Liver (tissue), 9 donors: ENCODE results near the gene MTHFSD. TPM values are rescaled to one million over a fixed set of nuclear protein-coding genes. Genes with fewer than 3 reads are reported as not detected.

Experiments
- DNase-seq: peaks from one replicate; pipeline ENCODE4 v3.0.0-alpha.2; 2017; ENCODE audit warnings: low spot score
- H3K27ac ChIP-seq, 2 donors: one replicate each; pipeline ENCODE4 v1.7.0; 2013; ENCODE audit warnings: inconsistent platforms in 2 of 2, low read length in 2 of 2, control low read depth in 1 of 2, low read depth in 1 of 2, mild to moderate bottlenecking in 1 of 2
- H3K27me3 ChIP-seq, 4 donors: one replicate each; pipeline versions ENCODE4 v1.6.1 to v1.7.0; 2013; ENCODE audit warnings: low read length in 3 of 4, inconsistent platforms in 1 of 4, mild to moderate bottlenecking in 1 of 4, moderate library complexity in 1 of 4; ENCODE audit not compliant: control insufficient read depth in 4 of 4, insufficient read depth in 4 of 4
- H3K36me3 ChIP-seq, 4 donors: one replicate each; pipeline versions ENCODE4 v1.6.1 to v1.7.0; 2013; ENCODE audit warnings: low read length in 3 of 4, mild to moderate bottlenecking in 3 of 4, low read depth in 1 of 4, moderate library complexity in 1 of 4; ENCODE audit not compliant: control insufficient read depth in 4 of 4, insufficient read depth in 3 of 4
- H3K4me1 ChIP-seq, 4 donors: one replicate each; pipeline versions ENCODE4 v1.6.1 to v1.7.0; 2013; ENCODE audit warnings: low read length in 3 of 4, mild to moderate bottlenecking in 3 of 4, moderate library complexity in 1 of 4; ENCODE audit not compliant: control insufficient read depth in 4 of 4, insufficient read depth in 4 of 4
- H3K4me3 ChIP-seq, 3 donors: one replicate each; pipeline versions ENCODE4 v1.6.1 to v1.7.0; 2013; ENCODE audit warnings: low read length in 3 of 3, control low read depth in 1 of 3, low read depth in 1 of 3, mild to moderate bottlenecking in 1 of 3
- H3K9ac ChIP-seq, 2 donors: one replicate each; pipeline ENCODE4 v1.7.0; 2013; ENCODE audit warnings: low read length in 2 of 2, mild to moderate bottlenecking in 2 of 2, moderate library complexity in 2 of 2, control low read depth in 1 of 2, low read depth in 1 of 2
- H3K9me3 ChIP-seq, 4 donors: one replicate each; pipeline versions ENCODE4 v1.6.1 to v1.7.0; 2013; ENCODE audit warnings: low read length in 3 of 4; ENCODE audit not compliant: control insufficient read depth in 4 of 4
- EGR1 ChIP-seq, 2 donors: IDR thresholded peaks; 2 replicates each; pipeline ENCODE4 v1.6.1; 2016 to 2018; ENCODE audit warnings: antibody characterized with exemption in 2 of 2, low read depth in 2 of 2
- FOXA2 ChIP-seq: IDR thresholded peaks from 2 replicates; pipeline ENCODE4 v1.6.1; 2016; ENCODE audit warnings: antibody characterized with exemption
- GABPA ChIP-seq, 2 donors: IDR thresholded peaks in 1 of 2; conservative IDR thresholded peaks in 1 of 2; 2 replicates each; pipeline ENCODE4 v1.6.1; 2016; ENCODE audit warnings: antibody characterized with exemption in 2 of 2, mild to moderate bottlenecking in 1 of 2, moderate library complexity in 1 of 2
- HNF4A ChIP-seq, 2 donors: conservative IDR thresholded peaks; 2 replicates each; pipeline ENCODE4 v1.6.1; 2016; ENCODE audit warnings: antibody characterized with exemption in 2 of 2, mild to moderate bottlenecking in 2 of 2
- HNF4G ChIP-seq: IDR thresholded peaks from 2 replicates; pipeline ENCODE4 v1.6.1; 2016; ENCODE audit warnings: antibody characterized with exemption
- JUND ChIP-seq, 2 donors: IDR thresholded peaks; 2 replicates each; pipeline ENCODE4 v1.6.1; 2016; ENCODE audit warnings: antibody characterized with exemption in 2 of 2
- NR2F2 ChIP-seq: IDR thresholded peaks from 2 replicates; pipeline ENCODE4 v1.6.1; 2016; ENCODE audit warnings: antibody characterized with exemption
- RXRA ChIP-seq, 2 donors: IDR thresholded peaks; 2 replicates each; pipeline ENCODE4 v1.6.1; 2017 to 2018; ENCODE audit warnings: antibody characterized with exemption in 2 of 2, mild to moderate bottlenecking in 1 of 2
- SP1 ChIP-seq: IDR thresholded peaks from 2 replicates; pipeline ENCODE4 v1.6.1; 2018; ENCODE audit warnings: antibody characterized with exemption, mild to moderate bottlenecking
- TAF1 ChIP-seq: conservative IDR thresholded peaks from 2 replicates; pipeline ENCODE4 v1.6.1; 2016; ENCODE audit warnings: antibody characterized with exemption, mild to moderate bottlenecking
- YY1 ChIP-seq: IDR thresholded peaks from 2 replicates; pipeline ENCODE4 v1.6.1; 2016; ENCODE audit warnings: antibody characterized with exemption, mild to moderate bottlenecking
- ZBTB33 ChIP-seq: IDR thresholded peaks from 2 replicates; pipeline ENCODE4 v1.6.1; 2016; ENCODE audit warnings: antibody characterized with exemption
- WGBS: extraction: QIAGEN DNeasy Blood & Tissue Kit; methylation state at CpG from one replicate; pipeline ENCODE4 v1.1.7; 2013; 5-methylcytosine and 5-hydroxymethylcytosine counted together
- polyA plus RNA-seq, 2 donors: library from polyadenylated mRNA; stranded (reverse) in 1 of 2; unstranded in 1 of 2; fragments of 200-250 nt in 1 of 2; fragments of >200 nt in 1 of 2; fragmentation: Nextera tagmentation in 1 of 2; extraction: Ambion mirVana in 1 of 2; gene quantifications; one replicate each; pipeline versions ENCODE4 v1.2.1 to v1.2.3, GENCODE V29; 2013 to 2015
- total RNA-seq, 2 donors: library from RNA; depleted of rRNA; stranded (reverse); fragments of >200 nt; gene quantifications; one replicate each; pipeline ENCODE4 v1.2.3, GENCODE V29; 2014
- TF ChIP-seq, protein P1 (sequence below): fragments of 150-350 bp; IDR thresholded peaks from 2 replicates; pipeline ENCODE4 v1.5.1; 2017; ENCODE audit warnings: improper control_type of control experiment, low read depth, low read length; ENCODE audit not compliant: missing input control
- TF ChIP-seq, protein P2 (sequence below): IDR thresholded peaks from 2 replicates; pipeline ENCODE4 v1.6.1; 2016; ENCODE audit warnings: antibody characterized with exemption, mild to moderate bottlenecking
- TF ChIP-seq, protein P3 (sequence below): IDR thresholded peaks from 2 replicates; pipeline ENCODE4 v1.6.1; 2016; ENCODE audit warnings: antibody characterized with exemption
- TF ChIP-seq, protein P4 (sequence below): IDR thresholded peaks from 2 replicates; pipeline ENCODE4 v1.6.1; 2016; ENCODE audit warnings: antibody characterized with exemption
- donor health status: healthy.
- donor health status: healthy.
- donor health status: healthy.
- donor health status: healthy.
- donor health status: healthy.

MTHFSD gene
- total and polyA plus RNA-seq, 4 donors = 4.6 to 8.1 (median 6.5) TPM

DNA sequence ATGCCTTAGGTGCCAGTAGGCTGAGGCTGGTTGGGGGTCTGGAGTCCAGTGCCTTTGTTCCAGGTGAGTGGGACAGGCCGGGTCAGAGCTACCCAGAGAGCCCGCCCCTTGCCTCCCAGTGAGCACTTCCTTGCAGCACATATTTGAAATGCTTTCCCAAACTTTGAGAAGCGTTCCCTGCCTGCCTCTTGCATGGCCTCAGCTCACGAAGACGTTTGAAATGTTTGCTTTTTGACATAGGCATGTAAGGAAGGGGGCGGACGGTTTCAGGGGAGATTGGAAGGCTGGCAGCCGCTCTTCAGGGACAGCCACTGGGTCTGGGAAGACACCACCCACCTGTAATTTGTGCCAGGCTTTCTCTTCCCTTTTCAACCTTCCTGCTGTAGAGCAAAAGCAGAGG is 18.2 kb upstream of the MTHFSD start:
- H3K27ac ChIP-seq = no peak overlapping the region
- H3K9me3 ChIP-seq = no peaks in the 10 kb centered on the region
- H3K27me3 ChIP-seq = peaks cover 6 to 45% (median 19%) of the 10 kb centered on the region in 4 donors
- no peak overlapping the region for H3K4me3 ChIP-seq
- DNase-seq = no peak
- H3K9ac ChIP-seq = no peak overlapping the region
- WGBS = 30% methylated on average over 8 of the region's 8 CpGs
- H3K4me1 ChIP-seq = peaks cover 0 to 3% (median 1%) of the 10 kb centered on the region in 4 donors
- H3K36me3 ChIP-seq = no peaks in the 10 kb centered on the region
- TF ChIP-seq YY1 = no peak
- no peak for TF ChIP-seq SP1
- TF ChIP-seq HNF4G = no peak
- TF ChIP-seq, protein P1, sequence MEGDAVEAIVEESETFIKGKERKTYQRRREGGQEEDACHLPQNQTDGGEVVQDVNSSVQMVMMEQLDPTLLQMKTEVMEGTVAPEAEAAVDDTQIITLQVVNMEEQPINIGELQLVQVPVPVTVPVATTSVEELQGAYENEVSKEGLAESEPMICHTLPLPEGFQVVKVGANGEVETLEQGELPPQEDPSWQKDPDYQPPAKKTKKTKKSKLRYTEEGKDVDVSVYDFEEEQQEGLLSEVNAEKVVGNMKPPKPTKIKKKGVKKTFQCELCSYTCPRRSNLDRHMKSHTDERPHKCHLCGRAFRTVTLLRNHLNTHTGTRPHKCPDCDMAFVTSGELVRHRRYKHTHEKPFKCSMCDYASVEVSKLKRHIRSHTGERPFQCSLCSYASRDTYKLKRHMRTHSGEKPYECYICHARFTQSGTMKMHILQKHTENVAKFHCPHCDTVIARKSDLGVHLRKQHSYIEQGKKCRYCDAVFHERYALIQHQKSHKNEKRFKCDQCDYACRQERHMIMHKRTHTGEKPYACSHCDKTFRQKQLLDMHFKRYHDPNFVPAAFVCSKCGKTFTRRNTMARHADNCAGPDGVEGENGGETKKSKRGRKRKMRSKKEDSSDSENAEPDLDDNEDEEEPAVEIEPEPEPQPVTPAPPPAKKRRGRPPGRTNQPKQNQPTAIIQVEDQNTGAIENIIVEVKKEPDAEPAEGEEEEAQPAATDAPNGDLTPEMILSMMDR = no peak

DNA sequence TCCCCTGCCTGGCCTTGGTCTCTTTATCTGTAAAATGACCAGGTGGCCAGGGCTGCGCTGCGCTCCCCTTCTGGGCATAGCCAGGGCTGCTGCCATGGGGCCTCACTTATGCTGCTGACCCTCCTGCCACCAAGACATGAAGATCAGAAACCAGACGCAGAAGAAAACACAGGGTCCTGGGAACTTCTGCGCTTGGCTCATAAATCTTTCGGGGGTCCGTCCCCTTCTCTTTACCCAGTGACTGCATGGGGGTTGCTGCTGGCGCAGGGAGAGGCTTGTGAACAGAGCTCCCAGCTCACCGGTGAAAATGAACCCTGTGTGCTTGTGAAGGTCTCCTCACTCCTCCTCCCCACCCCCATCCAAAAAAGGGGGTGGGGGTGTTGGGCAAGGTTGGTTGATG is 17.6 kb upstream of the MTHFSD start:
- TF ChIP-seq JUND (IDR thresholded peaks at IDR 0.05) (no peak), RXRA (IDR thresholded peaks at IDR 0.05) (no peak), HNF4A (conservative IDR thresholded peaks at IDR 0.05) (no peak), ZBTB33 (no peak), YY1 (no peak), FOXA2 (no peak), GABPA (IDR thresholded peaks at IDR 0.05 in 1 of 2, conservative IDR thresholded peaks at IDR 0.05 in 1 of 2) (no peak), TAF1 (no peak), EGR1 (IDR thresholded peaks at IDR 0.05; ENCODE audit: low read depth in 2 of 2) (no peak), NR2F2 (no peak)
- TF ChIP-seq, protein P2, sequence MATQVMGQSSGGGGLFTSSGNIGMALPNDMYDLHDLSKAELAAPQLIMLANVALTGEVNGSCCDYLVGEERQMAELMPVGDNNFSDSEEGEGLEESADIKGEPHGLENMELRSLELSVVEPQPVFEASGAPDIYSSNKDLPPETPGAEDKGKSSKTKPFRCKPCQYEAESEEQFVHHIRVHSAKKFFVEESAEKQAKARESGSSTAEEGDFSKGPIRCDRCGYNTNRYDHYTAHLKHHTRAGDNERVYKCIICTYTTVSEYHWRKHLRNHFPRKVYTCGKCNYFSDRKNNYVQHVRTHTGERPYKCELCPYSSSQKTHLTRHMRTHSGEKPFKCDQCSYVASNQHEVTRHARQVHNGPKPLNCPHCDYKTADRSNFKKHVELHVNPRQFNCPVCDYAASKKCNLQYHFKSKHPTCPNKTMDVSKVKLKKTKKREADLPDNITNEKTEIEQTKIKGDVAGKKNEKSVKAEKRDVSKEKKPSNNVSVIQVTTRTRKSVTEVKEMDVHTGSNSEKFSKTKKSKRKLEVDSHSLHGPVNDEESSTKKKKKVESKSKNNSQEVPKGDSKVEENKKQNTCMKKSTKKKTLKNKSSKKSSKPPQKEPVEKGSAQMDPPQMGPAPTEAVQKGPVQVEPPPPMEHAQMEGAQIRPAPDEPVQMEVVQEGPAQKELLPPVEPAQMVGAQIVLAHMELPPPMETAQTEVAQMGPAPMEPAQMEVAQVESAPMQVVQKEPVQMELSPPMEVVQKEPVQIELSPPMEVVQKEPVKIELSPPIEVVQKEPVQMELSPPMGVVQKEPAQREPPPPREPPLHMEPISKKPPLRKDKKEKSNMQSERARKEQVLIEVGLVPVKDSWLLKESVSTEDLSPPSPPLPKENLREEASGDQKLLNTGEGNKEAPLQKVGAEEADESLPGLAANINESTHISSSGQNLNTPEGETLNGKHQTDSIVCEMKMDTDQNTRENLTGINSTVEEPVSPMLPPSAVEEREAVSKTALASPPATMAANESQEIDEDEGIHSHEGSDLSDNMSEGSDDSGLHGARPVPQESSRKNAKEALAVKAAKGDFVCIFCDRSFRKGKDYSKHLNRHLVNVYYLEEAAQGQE = no peak
- TF ChIP-seq, protein P3, sequence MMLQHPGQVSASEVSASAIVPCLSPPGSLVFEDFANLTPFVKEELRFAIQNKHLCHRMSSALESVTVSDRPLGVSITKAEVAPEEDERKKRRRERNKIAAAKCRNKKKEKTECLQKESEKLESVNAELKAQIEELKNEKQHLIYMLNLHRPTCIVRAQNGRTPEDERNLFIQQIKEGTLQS = no peak
- TF ChIP-seq, protein P4, sequence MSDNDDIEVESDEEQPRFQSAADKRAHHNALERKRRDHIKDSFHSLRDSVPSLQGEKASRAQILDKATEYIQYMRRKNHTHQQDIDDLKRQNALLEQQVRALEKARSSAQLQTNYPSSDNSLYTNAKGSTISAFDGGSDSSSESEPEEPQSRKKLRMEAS = no peak
- H3K27me3 ChIP-seq = peaks cover 2 to 42% (median 19%) of the 10 kb centered on the region in 4 donors
- no peaks in the 10 kb centered on the region for H3K9me3 ChIP-seq
- H3K36me3 ChIP-seq = no peaks in the 10 kb centered on the region
- no peak overlapping the region for H3K27ac ChIP-seq
- no peak overlapping the region for H3K4me3 ChIP-seq
- 39% methylated on average over 8 of the region's 8 CpGs for WGBS
- DNase-seq = no peak
- peaks cover 0 to 3% (median 1%) of the 10 kb centered on the region in 4 donors for H3K4me1 ChIP-seq
- no peak overlapping the region for H3K9ac ChIP-seq
